HG02981 (cell line): ENCODE data around the gene FGGY.

Source experiments
- ATAC-seq: cut with Tn5 transposase; IDR thresholded peaks from one replicate; pipeline ENCODE4 v1.9.1; 2021; ENCODE audit warnings: mild to moderate bottlenecking, moderate library complexity; ENCODE audit not compliant: unreplicated experiment

FGGY gene

GRCh38 chr1:59748123-59748522 is 451.2 kb downstream of the FGGY start:
- ATAC-seq = no peak

GRCh38 chr1:59750328-59751003 is 453.6 kb downstream of the FGGY start:
- ATAC-seq = no peak

- no peak for ATAC-seq
Measured at GRCh38 chr1:59751004-59751395, 454.1 kb downstream of the FGGY start.

GRCh38 chr1:59751801-59752200 is 454.9 kb downstream of the FGGY start:
- no peak for ATAC-seq

GRCh38 chr1:59752556-59753414 is 455.9 kb downstream of the FGGY start:
- no peak for ATAC-seq

- ATAC-seq = no peak
Measured at GRCh38 chr1:59755069-59755685, 458.3 kb downstream of the FGGY start.

GRCh38 chr1:59757197-59757747 is 460.4 kb downstream of the FGGY start:
- ATAC-seq = no peak

- peak; percentile 82 for ATAC-seq
Measured at GRCh38 chr1:59759156-59759925, 462.4 kb downstream of the FGGY start.

GRCh38 chr1:59761443-59761842 is 464.5 kb downstream of the FGGY start:
- no peak for ATAC-seq

- ATAC-seq = no peak
Measured at GRCh38 chr1:59763418-59763817, 466.5 kb downstream of the FGGY start.

GRCh38 chr1:59765011-59765730 is 468.3 kb downstream of the FGGY start:
- no peak for ATAC-seq

- no peak for ATAC-seq
Measured at GRCh38 chr1:59766227-59766855, 469.4 kb downstream of the FGGY start.

GRCh38 chr1:59767119-59767518 is 470.2 kb downstream of the FGGY start:
- ATAC-seq = no peak

- ATAC-seq = no peak
Measured at GRCh38 chr1:59768792-59769735, 472.2 kb downstream of the FGGY start.

GRCh38 chr1:59769736-59770095 is 472.8 kb downstream of the FGGY start:
- no peak for ATAC-seq

GRCh38 chr1:59771361-59771760 is 474.5 kb downstream of the FGGY start:
- ATAC-seq = no peak

GRCh38 chr1:59775480-59775879 is 478.6 kb downstream of the FGGY start:
- ATAC-seq = no peak

GRCh38 chr1:59776960-59777852 is 480.3 kb downstream of the FGGY start:
- ATAC-seq = no peak
